IPS-NIHi7 (cell line): ENCODE data around the gene MYL3.

Experiments
- DNase-seq: peaks from one replicate; pipeline ENCODE4 v3.0.0; 2012; ENCODE audit warnings: mixed read lengths; ENCODE audit errors: extremely low spot score

MYL3 gene

GRCh38 chr3:46883054-46883829, 20.0 kb upstream of the MYL3 start:
- no peak for DNase-seq

- peak; percentile 56 for DNase-seq
These were observed 19.3 kb upstream of the MYL3 start for GRCh38 chr3:46882377-46883053.

GRCh38 chr3:46881596-46882376, 18.5 kb upstream of the MYL3 start:
- peak; percentile 73 for DNase-seq

- no peak for DNase-seq
These were observed 17.8 kb upstream of the MYL3 start for GRCh38 chr3:46880884-46881595.

- DNase-seq = peak; percentile 61
These were observed 15.7 kb upstream of the MYL3 start for GRCh38 chr3:46878781-46879436.

- no peak for DNase-seq
These were observed 14.3 kb upstream of the MYL3 start, which contains the start of gene PTH1R for GRCh38 chr3:46877406-46878125. Gene PTH1R (plus strand): TSS chr3:46877721. CDS start chr3:46883560, 5,839 bp downstream.

- no peak for DNase-seq
These were observed 13.4 kb upstream of the MYL3 start for GRCh38 chr3:46876313-46877300.

GRCh38 chr3:46875560-46875959, 12.3 kb upstream of the MYL3 start:
- no peak for DNase-seq

GRCh38 chr3:46874430-46874829, 11.2 kb upstream of the MYL3 start:
- no peak for DNase-seq

- no peak for DNase-seq
These were observed 10.3 kb upstream of the MYL3 start for GRCh38 chr3:46873521-46873920.

- DNase-seq = no peak
These were observed 8.0 kb upstream of the MYL3 start for GRCh38 chr3:46871222-46871621.

GRCh38 chr3:46870651-46871050, 7.4 kb upstream of the MYL3 start:
- no peak for DNase-seq

- no peak for DNase-seq
These were observed 6.2 kb upstream of the MYL3 start for GRCh38 chr3:46869440-46869839.

- no peak for DNase-seq
These were observed 5.7 kb upstream of the MYL3 start for GRCh38 chr3:46868948-46869347.

- DNase-seq = no peak
These were observed 5.0 kb upstream of the MYL3 start for GRCh38 chr3:46868287-46868686.

GRCh38 chr3:46867550-46867898, 4.3 kb upstream of the MYL3 start:
- no peak for DNase-seq

GRCh38 chr3:46866720-46867549, 3.7 kb upstream of the MYL3 start:
- DNase-seq = peak; percentile 87

GRCh38 chr3:46866032-46866595, 2.9 kb upstream of the MYL3 start:
- DNase-seq = no peak
